Measurements from ENCODE around the gene ENOX1.

Gene ENOX1

GRCh38 chr13:43335764-43336163 lies 451.0 kb downstream of the ENOX1 start:
- no peak for DNase-seq

DNA sequence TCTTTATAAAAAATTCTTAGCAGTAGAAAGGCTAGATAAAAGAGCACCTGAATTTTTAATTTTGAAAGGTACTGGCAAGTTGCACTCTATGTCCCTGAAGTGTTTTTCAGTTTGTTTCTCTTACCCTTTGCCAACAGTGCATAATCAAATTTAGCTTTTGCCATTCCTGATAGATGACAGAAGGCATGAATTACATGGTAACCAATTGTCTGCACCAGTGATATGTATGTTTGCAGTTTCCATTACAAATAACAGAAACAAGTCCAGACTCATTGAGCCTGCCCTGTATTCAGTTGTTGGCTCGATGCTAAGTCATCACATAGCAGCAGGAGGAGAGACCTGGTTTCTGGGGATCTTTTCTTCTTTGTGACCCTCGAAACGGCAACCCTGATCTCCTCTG lies 453.6 kb downstream of the ENOX1 start:
- no peak for DNase-seq

DNA sequence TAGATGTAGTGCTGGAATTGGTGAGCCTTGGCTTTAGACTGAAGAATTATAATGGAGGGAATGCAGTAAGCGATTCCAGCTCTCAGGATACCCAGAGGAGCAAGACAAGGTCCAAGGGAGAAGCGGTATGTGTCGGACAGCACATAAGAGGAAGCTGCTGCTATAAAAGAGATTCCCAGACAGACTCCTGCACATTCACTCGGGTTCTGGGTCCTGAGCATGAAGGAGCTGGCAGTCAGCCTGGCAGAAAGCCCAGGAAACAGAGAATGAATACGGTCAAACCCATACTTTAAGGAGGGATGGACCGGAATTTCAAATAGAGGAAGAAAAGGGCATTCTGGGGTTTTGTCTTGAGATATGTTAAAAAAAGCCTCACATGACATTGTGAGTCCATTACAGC lies 455.1 kb downstream of the ENOX1 start:
- no peak for DNase-seq

DNA sequence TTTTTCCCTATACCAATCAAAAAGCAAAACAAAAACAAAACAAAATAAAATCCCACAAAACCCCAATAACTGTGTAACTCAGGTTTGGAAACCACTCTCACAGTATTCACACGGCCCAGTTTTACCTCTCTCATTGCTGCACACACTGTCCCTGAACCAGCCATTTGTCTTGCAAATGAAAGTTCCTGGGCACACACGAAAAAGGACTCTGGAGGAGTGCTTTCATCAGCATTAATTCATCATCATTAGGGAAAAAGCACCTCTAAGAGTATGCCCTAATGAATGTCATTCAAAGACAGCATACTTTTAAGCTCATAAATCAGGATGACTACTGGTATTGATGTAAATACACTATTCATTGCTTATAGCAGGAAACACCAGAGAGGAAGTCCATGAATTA lies 457.1 kb downstream of the ENOX1 start:
- no peak for DNase-seq

- no peak for DNase-seq
These were observed 457.9 kb downstream of the ENOX1 start for GRCh38 chr13:43328907-43329306.

DNA sequence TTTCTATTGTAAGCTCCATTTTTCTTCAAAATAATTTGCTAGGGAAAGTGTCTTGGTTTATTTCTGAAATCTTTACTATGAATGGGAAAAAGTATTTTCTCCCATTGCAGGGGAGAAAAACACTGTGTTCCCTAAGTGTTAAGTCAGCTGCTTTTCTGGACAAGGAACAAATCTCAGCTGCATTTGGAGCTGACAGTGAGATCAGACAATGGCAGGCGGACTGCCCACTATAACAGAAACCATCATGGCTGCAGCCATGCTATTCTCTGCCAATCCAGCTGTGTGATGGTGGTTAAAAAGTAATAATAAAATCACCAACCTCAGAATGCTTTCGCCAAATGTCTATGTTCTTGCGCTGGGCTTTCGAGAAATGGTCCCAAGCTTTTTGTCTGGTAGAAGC lies 460.7 kb downstream of the ENOX1 start:
- no peak for DNase-seq

GRCh38 chr13:43325636-43326035 lies 461.1 kb downstream of the ENOX1 start:
- DNase-seq = no peak

GRCh38 chr13:43324129-43324528 lies 462.6 kb downstream of the ENOX1 start:
- DNase-seq = no peak

- DNase-seq = no peak
These were observed 466.9 kb downstream of the ENOX1 start for GRCh38 chr13:43319617-43320444.

DNA sequence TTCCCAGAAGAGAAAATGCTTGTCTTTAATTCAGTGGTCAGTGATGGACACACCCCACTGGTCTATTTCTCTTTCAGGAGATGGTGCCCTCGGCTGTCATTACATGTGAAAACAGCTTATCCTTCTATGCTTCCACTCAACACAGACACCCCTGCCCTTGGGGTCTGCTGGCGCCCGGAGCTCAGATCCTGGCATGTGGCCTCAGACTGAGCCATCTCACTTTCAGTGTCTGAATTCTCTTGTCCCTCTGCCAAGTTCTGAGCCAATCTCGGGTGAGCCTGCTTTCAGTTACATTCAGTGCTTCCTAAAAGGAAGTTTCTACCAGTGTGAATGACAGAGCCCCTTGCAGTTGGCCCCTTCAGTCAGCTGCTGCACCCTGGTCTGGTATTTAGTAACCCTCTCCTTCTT lies 469.8 kb downstream of the ENOX1 start:
- no peak for DNase-seq

GRCh38 chr13:43316281-43316680 lies 470.5 kb downstream of the ENOX1 start:
- no peak for DNase-seq

DNA sequence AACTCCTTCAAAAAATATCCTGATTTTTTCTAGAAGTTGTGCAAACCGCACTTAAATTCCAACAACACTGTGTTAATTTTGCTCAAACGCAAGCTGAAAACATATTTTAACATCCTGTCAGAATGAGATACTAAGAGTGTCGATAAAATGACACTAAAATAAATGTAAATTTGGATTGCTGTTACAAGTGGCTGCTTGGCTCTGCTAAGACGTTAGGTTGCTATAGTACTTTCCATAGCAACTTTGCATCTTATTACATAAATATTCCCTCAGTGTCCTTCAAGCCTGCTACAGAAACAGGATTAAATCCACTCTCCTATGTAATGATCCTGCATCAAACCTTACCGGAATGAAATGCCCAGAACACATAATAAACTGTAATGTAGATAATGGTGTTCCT lies 471.2 kb downstream of the ENOX1 start:
- DNase-seq = no peak

- no peak for DNase-seq
These were observed 477.5 kb downstream of the ENOX1 start for GRCh38 chr13:43309311-43309710.

DNA sequence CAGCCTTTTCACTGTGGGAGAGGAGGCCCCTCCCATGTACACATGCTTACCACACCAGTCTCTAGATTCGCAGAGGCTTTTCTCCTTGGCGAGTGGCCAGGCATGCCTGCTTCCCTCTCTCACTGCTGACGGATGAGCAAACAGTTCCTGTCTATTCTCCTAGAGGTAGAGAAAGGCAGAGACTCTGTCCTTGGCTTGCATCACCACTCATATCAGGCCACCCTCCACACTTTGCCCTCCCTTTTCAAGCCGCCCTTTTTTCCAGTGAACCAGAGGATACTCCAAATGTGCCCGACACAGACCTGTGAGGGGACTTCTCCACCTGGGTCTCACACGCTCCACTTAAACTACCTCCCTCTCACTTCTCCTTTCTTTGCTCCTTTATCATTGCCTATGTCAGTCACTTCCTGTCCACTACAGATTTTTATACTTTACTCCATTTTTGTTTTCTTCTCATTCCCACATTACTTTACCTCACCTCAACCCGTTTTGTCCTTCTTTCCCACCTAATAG lies 478.8 kb downstream of the ENOX1 start:
- no peak for DNase-seq

DNA sequence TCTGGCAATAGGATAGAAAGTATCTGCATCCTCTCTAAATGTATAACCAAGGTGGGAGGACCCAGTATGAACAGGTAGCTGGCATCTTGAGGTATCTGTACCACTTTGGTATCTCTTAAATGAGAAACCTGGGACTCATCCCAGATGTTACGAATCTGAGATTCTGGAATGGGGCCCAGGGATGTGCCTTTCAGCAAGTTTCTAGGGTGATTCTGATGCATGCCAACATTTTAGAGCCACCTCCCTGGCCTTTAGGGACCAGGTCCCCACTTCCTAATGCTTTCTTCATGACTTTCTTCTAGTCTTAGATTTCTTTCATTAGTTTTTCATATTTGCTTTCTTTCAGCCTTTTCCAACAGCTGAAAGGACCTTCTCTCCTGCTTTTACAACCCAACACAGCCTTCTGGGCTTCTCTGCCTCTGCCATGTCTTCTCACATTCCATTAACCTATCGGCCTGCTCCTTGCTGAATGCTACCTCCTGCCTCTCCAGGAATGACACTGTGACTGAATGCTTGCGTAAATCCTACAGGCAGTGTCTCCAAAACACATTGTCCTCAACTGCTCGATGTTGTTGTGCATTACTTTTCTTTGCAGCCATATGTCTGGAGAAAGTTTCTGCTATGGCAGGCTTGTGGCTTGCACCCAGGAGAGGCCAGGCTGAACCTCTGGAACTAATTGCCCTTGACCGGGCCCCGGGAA lies 479.4 kb downstream of the ENOX1 start:
- DNase-seq = no peak

GRCh38 chr13:43306372-43306771 lies 480.4 kb downstream of the ENOX1 start:
- no peak for DNase-seq

GRCh38 chr13:43305416-43305815 lies 481.4 kb downstream of the ENOX1 start:
- no peak for DNase-seq

DNA sequence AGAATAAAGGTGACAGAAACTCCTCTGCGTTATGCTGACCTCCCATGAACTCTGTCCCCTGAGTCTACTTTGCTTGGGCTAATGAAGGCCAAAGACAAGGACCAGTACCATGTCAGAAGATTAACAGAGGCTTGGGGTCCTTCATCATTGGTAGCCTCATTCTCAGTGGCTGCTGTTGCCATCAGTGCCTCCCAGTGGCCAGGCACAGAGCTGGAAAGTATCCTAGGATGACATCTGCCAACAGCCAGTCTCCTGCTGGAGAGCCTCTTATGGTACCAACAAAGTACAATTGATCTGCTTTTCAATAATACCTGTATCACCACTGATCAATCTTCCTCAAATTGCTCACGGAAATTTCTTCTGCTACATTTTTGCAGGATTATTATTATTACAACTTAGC lies 481.8 kb downstream of the ENOX1 start:
- DNase-seq = no peak

GRCh38 chr13:43304449-43304848 lies 482.3 kb downstream of the ENOX1 start:
- no peak for DNase-seq

- no peak for DNase-seq
These were observed 483.6 kb downstream of the ENOX1 start for GRCh38 chr13:43303033-43303729.

DNA sequence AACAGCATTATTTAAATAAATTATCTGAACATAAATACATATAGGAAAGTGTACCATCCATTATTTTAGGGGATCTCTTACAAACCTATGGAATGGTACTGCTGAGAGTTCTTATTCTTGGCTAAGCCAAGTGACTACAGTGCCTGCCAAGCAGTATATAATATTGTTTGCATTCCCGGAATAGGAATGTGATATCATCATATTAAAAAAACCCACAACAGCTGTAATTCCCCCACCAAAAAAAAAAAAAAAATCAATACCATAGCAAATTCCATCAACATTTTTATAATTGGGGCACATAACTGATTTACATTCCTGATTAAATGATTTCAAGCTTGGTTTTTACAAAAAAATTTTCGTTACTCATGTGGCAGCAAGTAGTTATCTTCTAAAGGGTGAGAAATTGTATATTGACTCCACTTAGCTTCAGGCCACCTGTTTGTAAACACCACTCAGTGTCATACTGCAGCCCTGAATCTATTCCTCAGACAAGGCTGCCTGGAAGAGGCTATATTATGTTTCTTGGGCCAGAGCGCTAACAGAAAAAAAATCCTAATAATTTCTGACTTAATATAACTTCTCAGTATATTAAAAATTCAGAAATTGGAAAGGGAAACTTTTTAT lies 485.3 kb downstream of the ENOX1 start:
- no peak for DNase-seq

DNA sequence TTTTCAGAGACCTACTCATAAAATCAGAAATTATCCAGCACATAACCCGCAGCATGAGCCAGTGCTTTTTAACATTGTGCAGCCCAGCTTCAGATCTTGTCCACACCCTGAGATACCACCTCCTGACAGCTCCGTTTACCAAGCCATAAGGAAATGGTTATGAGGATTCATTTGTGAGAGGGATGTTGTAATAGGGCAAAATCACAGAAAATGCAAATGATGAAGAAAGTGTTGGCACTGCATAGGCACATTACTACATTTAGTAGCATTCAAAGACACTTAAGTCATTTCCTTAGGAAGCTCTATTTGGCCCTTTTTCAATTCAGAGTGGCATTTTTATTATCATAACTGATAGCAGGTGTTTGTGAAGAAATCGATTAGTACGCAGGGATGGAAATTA lies 485.9 kb downstream of the ENOX1 start:
- DNase-seq = no peak

GRCh38 chr13:43299374-43299773 lies 487.4 kb downstream of the ENOX1 start:
- DNase-seq = no peak

Measured in NCI-H1048 (cell line).